IPS-18a (cell line): ENCODE results near the gene NMNAT2.

Experiments
- H3K27ac ChIP-seq: one replicate; pipeline ENCODE4 v1.5.1; 2013; ENCODE audit warnings: low read length
- H3K27me3 ChIP-seq: one replicate; pipeline ENCODE4 v1.6.1; 2013; ENCODE audit warnings: mild to moderate bottlenecking, low read length; ENCODE audit not compliant: control insufficient read depth, insufficient read depth
- H3K36me3 ChIP-seq: one replicate; pipeline ENCODE4 v1.6.1; 2013; ENCODE audit warnings: low read depth, low read length; ENCODE audit not compliant: control insufficient read depth
- H3K4me1 ChIP-seq: one replicate; pipeline ENCODE4 v1.6.1; 2013; ENCODE audit warnings: low read depth, low read length; ENCODE audit not compliant: control insufficient read depth
- H3K4me3 ChIP-seq: one replicate; pipeline ENCODE4 v1.5.1; 2013; ENCODE audit warnings: low read length
- H3K9ac ChIP-seq: one replicate; pipeline ENCODE4 v1.6.1; 2013; ENCODE audit warnings: mild to moderate bottlenecking, low read length, moderate library complexity
- H3K9me3 ChIP-seq: one replicate; pipeline ENCODE4 v1.6.1; 2013; ENCODE audit warnings: low read depth, low read length; ENCODE audit not compliant: control insufficient read depth

NMNAT2 gene

DNA sequence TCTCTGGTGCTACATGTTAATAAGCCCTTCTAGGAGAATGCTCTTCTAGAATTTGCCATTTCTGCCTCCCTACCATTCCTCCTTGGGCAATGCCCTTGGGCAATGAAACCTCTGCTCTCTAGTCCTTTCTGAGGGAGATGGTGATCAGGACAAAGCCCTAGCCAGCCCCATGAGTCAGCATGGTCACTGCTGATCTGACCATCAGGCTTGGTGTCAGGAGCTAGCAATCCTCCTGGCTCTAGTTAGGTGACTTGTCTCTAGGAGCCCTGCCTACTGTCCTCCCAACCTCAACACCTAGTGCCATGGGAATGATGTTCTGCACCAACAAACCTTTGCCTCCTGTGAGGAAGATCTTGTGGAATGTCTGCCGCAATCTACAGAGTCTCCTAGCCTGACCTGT, 89.8 kb downstream of the NMNAT2 start:
- H3K4me3 ChIP-seq = no peak overlapping the region
- H3K27ac ChIP-seq = no peak overlapping the region
- H3K4me1 ChIP-seq = peaks cover 23% of the 10 kb centered on the region
- H3K36me3 ChIP-seq = no peaks in the 10 kb centered on the region
- H3K9me3 ChIP-seq = no peaks in the 10 kb centered on the region
- no peak overlapping the region for H3K9ac ChIP-seq
- H3K27me3 ChIP-seq = no peaks in the 10 kb centered on the region

DNA sequence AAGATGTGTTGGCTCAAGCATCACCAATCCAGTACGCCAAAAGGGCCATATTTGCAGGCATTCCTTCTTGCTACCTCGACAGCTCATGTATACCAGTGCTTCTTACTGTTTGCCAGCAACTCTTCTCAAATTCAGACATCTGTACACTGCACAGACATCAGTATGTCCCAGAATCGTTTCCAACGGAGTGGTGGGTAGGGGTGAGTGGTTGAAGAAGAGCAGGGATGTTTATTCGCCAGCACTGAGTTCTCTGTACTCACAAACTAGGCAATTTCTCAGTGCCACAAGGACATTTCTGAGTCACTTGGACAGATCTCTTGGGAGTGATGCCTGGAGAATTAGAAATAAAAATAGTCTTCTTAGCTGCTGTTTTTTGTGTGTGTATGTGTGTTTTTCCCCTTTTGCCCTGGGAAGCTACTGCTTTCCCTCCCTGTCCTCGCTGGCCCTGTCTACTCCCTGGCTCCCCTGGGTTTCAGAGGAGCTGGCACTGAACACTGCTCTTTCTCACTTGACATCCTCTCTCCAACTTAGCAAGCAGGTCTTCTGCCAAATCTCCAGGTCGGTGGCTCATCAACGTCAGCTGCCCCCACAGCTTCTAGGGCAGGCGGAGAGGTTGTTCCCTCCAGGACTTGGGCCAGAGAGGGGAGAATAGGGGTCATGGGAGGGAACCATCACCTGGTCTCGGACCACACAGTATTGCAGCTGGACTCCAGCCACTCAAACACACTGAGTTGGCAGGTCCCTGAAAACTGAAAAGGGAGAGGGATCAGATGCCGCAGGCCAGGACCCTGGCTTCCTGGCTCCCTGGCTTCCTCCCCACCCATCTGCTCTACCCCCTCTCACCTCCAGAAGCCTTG, 90.5 kb downstream of the NMNAT2 start:
- no peaks in the 10 kb centered on the region for H3K27me3 ChIP-seq
- peaks cover 23% of the 10 kb centered on the region for H3K4me1 ChIP-seq

DNA sequence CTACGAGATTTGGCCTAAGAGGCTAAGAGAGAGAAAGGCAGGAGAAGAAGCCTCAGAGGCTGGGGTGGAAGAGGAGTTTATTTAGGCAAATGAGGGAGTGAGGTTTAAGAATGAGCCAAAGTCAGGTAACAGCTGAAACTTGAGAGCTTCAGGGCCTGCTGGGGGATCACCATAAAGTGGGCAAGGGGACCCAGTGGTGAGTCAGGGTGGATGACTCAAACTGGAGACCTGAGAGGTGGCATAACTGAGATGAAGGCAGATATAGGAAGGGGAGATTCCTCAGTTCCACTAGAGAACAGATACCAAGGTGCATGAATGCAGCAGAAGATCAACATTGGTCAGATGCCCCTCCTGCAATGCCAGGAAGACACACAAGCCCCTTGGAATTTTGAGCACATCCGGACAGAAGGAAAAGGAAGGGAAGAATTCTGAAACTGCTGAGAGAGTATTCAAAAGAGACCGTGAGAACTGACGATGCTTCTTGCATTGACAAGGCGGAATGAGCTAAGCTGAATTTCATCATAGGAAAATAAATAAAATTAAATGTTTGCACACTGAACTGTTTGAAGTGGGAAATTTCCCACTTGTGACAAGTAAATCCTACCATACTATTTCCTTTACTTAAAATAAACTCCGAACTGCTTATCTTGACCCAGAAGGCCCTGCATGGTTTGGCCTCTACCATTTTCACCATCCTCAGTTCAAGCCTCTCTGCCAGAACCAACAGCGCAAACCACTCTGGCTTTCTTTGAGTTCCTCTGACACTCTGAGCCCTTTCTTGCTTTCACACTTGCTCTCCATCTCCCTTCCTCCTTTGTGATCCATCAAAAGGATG, 94.1 kb downstream of the NMNAT2 start:
- H3K27me3 ChIP-seq = no peaks in the 10 kb centered on the region
- H3K9ac ChIP-seq = no peak overlapping the region
- no peak overlapping the region for H3K4me3 ChIP-seq
- H3K27ac ChIP-seq = no peak overlapping the region
- H3K36me3 ChIP-seq = no peaks in the 10 kb centered on the region
- peaks cover 11% of the 10 kb centered on the region for H3K4me1 ChIP-seq
- H3K9me3 ChIP-seq = no peaks in the 10 kb centered on the region

More for the DNA sequence above, 90.5 kb downstream of the NMNAT2 start:
- Histone ChIP-seq H3K9ac (no peak overlapping the region), H3K4me3 (no peak overlapping the region), H3K27ac (no peak overlapping the region), H3K9me3 (no peaks in the 10 kb centered on the region), H3K36me3 (no peaks in the 10 kb centered on the region)

DNA sequence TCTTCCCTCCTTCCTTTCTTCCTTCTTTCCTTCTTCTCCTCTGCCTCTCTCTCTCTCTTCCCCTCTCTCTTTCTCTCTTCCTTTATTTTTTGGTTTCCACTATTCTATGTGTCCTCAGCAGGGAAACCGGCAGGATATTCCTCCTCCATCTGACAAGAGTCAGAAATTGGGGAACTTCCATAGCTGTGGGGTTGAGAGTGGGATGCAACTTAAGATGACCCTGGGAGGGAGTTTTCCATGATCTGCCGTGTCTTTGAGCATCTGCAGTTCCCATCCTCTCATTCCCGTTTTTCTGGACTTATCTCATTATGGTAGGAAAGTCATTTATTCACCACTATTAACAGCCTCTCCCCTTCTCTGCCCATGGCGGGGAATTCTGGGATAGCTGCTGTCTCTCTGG, 98.6 kb downstream of the NMNAT2 start:
- Histone ChIP-seq H3K4me1 (peaks cover 16% of the 10 kb centered on the region), H3K4me3 (no peak overlapping the region), H3K27ac (no peak overlapping the region), H3K9ac (no peak overlapping the region), H3K36me3 (no peaks in the 10 kb centered on the region), H3K9me3 (no peaks in the 10 kb centered on the region), H3K27me3 (no peaks in the 10 kb centered on the region)

DNA sequence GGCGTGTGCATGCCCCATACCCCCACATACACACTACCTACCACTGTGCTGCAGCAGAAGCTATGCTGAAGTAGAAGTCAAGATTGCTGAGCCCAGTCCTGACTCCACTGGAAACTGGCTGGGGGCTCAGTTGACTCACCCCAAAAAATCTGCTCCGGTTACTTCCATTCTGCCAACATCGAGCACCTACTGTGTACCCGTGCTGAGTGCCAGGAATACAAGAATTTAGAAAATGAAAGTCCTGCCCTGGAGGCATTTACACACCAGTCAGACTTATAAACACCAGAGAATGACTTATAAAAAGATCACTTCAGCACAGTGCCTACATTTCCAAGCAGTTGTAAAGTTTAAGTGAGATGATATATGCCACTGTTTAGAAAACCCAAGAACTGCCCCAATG, 99.1 kb downstream of the NMNAT2 start:
- Histone ChIP-seq H3K9me3 (no peaks in the 10 kb centered on the region), H3K4me1 (peaks cover 16% of the 10 kb centered on the region), H3K9ac (no peak overlapping the region), H3K27ac (no peak overlapping the region), H3K4me3 (no peak overlapping the region), H3K36me3 (no peaks in the 10 kb centered on the region), H3K27me3 (no peaks in the 10 kb centered on the region)

DNA sequence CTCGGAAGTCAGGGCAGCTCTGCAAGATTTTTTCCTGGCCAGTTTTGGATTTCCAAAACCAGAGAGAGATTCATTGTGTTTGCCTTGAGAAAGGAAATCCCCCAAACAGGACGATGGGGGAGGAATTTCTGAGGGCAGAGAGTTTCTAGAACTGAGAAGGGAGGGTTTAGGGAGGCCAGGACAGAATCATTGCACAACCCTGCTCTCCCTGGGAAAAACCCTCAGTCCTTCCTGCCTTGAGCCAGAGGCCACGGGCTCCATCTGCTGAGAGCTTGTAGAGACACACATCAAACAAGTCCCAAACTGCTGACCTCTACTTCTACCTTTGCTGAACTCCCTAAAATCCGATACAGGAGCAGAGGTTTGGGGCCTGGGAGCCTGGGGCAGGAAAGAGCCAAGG, 99.7 kb downstream of the NMNAT2 start:
- Histone ChIP-seq H3K36me3 (no peaks in the 10 kb centered on the region), H3K4me1 (peaks cover 13% of the 10 kb centered on the region), H3K27me3 (no peaks in the 10 kb centered on the region), H3K4me3 (no peak overlapping the region), H3K9me3 (no peaks in the 10 kb centered on the region), H3K27ac (peak overlapping the region; percentile 8), H3K9ac (no peak overlapping the region)

DNA sequence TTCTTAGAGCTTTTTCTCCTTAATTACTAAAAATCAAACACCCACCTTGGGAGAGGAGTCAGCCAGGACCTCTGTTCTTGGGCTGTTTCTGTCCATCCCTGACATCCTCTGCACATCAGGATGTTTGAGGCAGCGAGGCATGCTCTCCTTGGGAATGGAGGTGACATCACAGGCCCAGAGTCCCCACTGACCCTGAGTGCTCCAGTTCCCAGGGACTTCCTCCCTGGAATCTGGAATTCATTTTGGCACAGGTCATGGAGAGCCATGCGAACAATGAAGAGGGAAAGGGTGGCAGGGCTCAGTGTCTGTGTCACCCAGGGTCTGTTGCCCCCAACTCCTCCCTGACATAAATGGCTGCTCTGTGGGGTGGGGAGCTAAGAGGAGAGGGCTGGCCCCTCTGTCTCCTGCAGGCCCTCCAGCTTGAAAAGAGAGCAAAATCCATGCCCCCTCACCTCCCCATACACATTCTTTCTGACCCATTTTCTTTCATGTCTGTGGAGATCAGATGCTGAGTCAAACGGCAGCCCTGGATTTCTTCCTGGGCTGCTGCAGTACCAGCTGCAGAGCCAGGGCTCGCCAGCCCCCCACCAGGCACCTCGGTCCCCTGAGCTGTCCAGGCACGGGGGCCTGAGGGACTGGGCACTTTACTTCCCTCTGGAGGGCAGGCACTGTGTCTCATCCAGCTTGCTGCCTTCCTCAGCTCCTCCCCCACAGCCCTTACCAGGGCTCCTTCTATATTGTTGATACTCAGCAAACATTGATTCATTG, 102.0 kb downstream of the NMNAT2 start:
- Histone ChIP-seq H3K27me3 (no peaks in the 10 kb centered on the region), H3K4me3 (no peak overlapping the region), H3K9me3 (no peaks in the 10 kb centered on the region), H3K27ac (no peak overlapping the region), H3K9ac (no peak overlapping the region), H3K4me1 (peaks cover 11% of the 10 kb centered on the region), H3K36me3 (no peaks in the 10 kb centered on the region)

DNA sequence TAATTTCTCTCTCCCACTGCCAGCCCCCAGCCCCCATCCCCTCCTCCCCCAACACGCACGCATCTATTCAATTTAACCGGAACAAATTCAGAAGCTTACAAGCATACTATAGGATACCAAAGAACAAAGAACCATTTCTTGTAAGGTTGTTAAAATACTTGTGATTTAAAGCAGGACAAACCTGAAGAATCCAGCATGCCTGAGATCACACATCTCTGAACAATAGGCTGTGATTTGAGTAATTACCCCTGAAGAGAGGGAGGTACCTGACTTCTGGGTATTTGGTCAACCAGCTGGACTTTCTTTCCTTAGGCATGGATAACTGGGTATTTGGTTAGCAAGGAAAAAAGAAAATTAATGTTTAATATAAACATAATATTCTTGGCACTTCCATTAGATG, 105.1 kb downstream of the NMNAT2 start:
- Histone ChIP-seq H3K27me3 (no peaks in the 10 kb centered on the region), H3K27ac (no peak overlapping the region), H3K9ac (no peak overlapping the region)

DNA sequence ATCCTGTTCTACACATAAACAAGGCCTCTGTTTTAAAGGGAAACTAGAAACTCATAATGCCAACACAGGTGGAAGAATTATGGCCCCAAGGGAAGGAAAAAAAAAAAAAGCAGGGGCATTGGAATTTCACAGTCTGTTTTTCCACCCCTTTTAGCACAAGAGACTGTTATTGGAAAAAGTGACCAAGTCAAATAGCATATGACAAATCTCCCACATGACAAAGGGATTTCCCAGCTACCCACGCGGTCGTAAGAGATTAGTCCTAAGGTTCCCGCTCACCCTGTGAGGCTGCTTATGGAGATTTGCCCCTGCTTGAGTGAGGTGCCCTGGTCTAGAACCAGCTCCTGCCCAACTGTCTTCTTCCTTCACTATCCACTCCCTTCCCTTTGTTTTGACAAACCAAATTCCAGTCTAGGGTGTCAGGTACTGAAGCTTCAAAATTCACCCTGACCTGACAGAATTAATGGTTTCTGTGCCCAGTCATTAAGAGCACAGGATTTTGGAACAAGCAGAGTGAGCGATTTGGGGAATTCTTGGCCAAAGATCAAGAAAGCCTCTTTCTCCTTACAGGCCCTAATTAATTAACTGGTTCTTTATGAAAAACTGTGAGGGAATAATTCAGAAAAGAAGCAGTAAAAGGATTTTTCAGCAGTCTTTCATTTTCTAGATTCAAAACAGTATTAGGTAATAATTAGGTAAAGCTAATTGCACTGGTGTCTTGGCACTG, 107.3 kb downstream of the NMNAT2 start:
- H3K9ac ChIP-seq = no peak overlapping the region
- no peak overlapping the region for H3K27ac ChIP-seq
- no peak overlapping the region for H3K4me3 ChIP-seq
- H3K9me3 ChIP-seq = no peaks in the 10 kb centered on the region
- H3K27me3 ChIP-seq = no peaks in the 10 kb centered on the region
- no peaks in the 10 kb centered on the region for H3K36me3 ChIP-seq
- H3K4me1 ChIP-seq = no peaks in the 10 kb centered on the region

More for the DNA sequence above, 105.1 kb downstream of the NMNAT2 start:
- H3K4me3 ChIP-seq = no peak overlapping the region
- peaks cover under 1% of the 10 kb centered on the region for H3K4me1 ChIP-seq
- no peaks in the 10 kb centered on the region for H3K9me3 ChIP-seq
- no peaks in the 10 kb centered on the region for H3K36me3 ChIP-seq

DNA sequence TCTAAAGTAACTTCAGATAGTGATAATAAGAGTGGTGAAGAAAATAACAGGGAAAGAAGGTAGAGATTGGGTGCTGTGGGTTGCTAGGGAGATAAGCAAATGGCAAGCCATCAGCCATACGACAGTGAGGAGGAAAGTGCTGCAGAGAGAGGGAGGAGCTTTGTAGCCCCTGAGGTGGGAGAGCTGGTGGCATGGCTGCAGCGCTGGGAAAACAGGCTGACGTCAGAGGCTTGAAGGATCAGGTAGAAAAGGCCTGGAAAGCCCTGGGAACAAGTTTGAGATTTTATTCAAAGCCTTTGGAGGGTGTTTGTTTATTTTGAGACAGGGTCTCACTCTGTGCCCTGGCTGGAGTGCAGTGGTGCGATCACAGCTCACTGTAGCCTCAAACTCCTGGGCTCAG, 109.5 kb downstream of the NMNAT2 start:
- H3K9ac ChIP-seq = no peak overlapping the region
- no peak overlapping the region for H3K4me3 ChIP-seq
- no peaks in the 10 kb centered on the region for H3K9me3 ChIP-seq
- no peak overlapping the region for H3K27ac ChIP-seq
- H3K27me3 ChIP-seq = no peaks in the 10 kb centered on the region
- H3K4me1 ChIP-seq = peaks cover 6% of the 10 kb centered on the region
- H3K36me3 ChIP-seq = no peaks in the 10 kb centered on the region
